ENCODE data around the gene MAP4K3. TPM values are rescaled to one million over a fixed set of nuclear protein-coding genes. Genes with fewer than 3 reads are reported as not detected.

MAP4K3 gene
- total and polyA plus RNA-seq, 8 donors: 13.5 to 166 (median 87.2) TPM

DNA sequence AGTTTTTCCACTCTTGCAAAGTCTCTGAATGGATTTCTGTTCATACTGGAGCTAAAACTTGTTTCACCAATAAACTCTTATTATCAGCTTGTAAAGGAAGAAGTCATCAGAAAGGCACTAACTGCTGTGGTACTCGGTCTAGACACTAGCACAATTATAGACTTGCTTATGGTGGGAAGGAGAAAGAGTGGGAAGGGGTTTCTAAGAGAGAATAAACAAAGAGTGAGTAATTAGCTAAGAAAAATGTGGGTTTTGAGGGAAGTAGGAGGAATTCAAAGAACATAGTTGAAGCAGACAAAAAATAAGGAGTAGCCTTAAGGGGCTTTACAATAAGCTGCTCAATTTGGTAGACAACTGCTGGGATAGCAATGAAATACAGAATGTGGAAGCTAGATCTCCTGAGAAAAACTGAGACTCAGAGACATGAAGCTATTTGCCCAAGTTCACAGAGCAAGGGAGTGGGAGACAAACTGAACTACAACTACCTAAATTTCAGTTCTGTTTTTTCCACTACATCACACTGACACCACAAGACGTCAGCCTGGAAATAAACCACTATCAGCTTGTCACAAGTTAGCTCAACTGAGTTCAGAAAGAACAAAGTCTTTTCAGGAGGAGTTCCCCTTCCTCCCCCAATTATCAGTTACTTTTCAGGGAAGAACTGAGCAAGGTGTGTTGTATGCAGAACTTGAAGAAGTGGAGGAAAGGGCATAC lies 59.7 kb downstream of the MAP4K3 start:
- Histone ChIP-seq H3K27me3 (no peaks in the 10 kb centered on the region), H3K9me3 (no peaks in the 10 kb centered on the region), H3K27ac (peak overlapping the region in 2 of 5 donors; percentile 31 to 43), H3K36me3 (peaks cover 0 to 29% (median 19%) of the 10 kb centered on the region in 4 donors), H3K4me3 (no peak overlapping the region), H3K4me1 (peaks cover 9 to 55% (median 35%) of the 10 kb centered on the region in 4 donors)
- TF ChIP-seq POLR2A (IDR thresholded peaks at IDR 0.05): no peak
- TF ChIP-seq POLR2AphosphoS5 (IDR thresholded peaks at IDR 0.05): no peak
- no peak for TF ChIP-seq EP300 (IDR thresholded peaks at IDR 0.05)
- TF ChIP-seq, protein P1, sequence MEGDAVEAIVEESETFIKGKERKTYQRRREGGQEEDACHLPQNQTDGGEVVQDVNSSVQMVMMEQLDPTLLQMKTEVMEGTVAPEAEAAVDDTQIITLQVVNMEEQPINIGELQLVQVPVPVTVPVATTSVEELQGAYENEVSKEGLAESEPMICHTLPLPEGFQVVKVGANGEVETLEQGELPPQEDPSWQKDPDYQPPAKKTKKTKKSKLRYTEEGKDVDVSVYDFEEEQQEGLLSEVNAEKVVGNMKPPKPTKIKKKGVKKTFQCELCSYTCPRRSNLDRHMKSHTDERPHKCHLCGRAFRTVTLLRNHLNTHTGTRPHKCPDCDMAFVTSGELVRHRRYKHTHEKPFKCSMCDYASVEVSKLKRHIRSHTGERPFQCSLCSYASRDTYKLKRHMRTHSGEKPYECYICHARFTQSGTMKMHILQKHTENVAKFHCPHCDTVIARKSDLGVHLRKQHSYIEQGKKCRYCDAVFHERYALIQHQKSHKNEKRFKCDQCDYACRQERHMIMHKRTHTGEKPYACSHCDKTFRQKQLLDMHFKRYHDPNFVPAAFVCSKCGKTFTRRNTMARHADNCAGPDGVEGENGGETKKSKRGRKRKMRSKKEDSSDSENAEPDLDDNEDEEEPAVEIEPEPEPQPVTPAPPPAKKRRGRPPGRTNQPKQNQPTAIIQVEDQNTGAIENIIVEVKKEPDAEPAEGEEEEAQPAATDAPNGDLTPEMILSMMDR (IDR thresholded peaks at IDR 0.05): no peak
- intact Hi-C loops (cut with DNase I; ENCODE audit: low total_unique reads): no loop called here
- 58 to 66% (median 59%) methylated on average over 2 of the region's 2 CpGs for WGBS, 5 donors
- peak in 1 of 2 donors; percentile 44 for DNase-seq

DNA sequence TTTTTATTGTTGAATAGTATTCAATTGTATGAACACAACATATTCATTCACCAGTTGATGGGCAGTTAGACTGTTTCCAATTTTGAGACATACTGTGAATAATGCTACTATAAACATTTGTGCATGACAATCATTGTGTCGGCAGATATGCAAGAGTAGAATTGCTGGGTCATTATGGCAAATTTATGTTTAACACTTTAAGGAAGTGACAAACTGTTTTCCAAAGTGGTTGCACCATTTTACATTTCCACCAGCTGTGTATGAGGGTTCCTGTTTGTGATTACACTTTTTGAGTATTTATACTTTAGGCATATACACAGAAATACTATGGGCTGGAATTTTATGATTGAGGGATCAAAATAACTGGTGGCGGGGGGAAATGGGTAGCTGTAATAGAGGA lies 61.2 kb downstream of the MAP4K3 start:
- WGBS, 5 donors: 90 to 95% (median 93%) methylated on average over 2 of the region's 2 CpGs

DNA sequence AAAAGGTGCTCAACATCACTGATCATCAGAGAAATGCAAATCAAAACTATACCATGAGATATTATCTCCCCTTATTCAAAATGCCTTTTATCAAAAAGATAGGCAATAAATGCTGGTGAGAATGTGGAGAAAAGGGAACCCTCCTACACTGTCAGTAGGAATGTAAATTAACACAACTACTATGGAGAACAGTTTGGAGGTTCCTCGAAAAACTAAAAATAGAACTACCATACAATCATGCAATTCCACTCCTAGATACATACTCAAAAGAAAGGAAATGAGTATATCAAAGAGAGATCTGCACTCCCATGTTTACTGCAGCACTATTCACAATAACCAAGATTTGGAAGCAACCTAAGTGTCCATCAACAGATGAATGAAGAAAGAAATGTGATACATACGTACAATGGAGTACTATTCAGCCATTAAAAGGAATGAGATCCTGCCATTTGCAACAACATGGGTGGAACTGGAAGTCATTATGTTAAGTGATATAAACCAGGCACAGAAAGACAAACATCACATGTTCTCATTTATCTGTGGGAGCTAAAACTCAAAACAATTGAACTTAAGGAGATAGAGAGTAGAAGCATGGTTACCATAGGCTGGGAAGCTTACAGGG lies 63.8 kb downstream of the MAP4K3 start:
- WGBS, 5 donors: 46 to 77% (median 50%) methylated on average over 2 of the region's 2 CpGs
- H3K36me3 ChIP-seq: peaks cover 0 to 32% (median 21%) of the 10 kb centered on the region in 4 donors
- TF ChIP-seq, protein P1 (IDR thresholded peaks at IDR 0.05): no peak
- no peak for TF ChIP-seq POLR2AphosphoS5 (IDR thresholded peaks at IDR 0.05)
- TF ChIP-seq POLR2A (IDR thresholded peaks at IDR 0.05): no peak
- TF ChIP-seq EP300 (IDR thresholded peaks at IDR 0.05): no peak
- H3K27me3 ChIP-seq: no peaks in the 10 kb centered on the region
- peaks cover 0 to 27% (median 16%) of the 10 kb centered on the region in 4 donors for H3K4me1 ChIP-seq
- H3K4me3 ChIP-seq: no peak overlapping the region
- no peaks in the 10 kb centered on the region for H3K9me3 ChIP-seq
- DNase-seq: no peak
- H3K27ac ChIP-seq: no peak overlapping the region
- intact Hi-C loops (cut with DNase I; ENCODE audit: low total_unique reads): no loop called here

More for the DNA sequence above, 61.2 kb downstream of the MAP4K3 start:
- DNase-seq: no peak
- Histone ChIP-seq H3K9me3 (no peaks in the 10 kb centered on the region), H3K27me3 (no peaks in the 10 kb centered on the region), H3K4me1 (peaks cover 4 to 40% (median 24%) of the 10 kb centered on the region in 4 donors), H3K27ac (no peak overlapping the region), H3K4me3 (no peak overlapping the region), H3K36me3 (peaks cover 0 to 30% (median 21%) of the 10 kb centered on the region in 4 donors)
- intact Hi-C loops (cut with DNase I; ENCODE audit: low total_unique reads): no loop called here
- TF ChIP-seq POLR2AphosphoS5 (IDR thresholded peaks at IDR 0.05) (no peak), EP300 (IDR thresholded peaks at IDR 0.05) (no peak), POLR2A (IDR thresholded peaks at IDR 0.05) (no peak)
- TF ChIP-seq, protein P1 (IDR thresholded peaks at IDR 0.05): no peak

DNA sequence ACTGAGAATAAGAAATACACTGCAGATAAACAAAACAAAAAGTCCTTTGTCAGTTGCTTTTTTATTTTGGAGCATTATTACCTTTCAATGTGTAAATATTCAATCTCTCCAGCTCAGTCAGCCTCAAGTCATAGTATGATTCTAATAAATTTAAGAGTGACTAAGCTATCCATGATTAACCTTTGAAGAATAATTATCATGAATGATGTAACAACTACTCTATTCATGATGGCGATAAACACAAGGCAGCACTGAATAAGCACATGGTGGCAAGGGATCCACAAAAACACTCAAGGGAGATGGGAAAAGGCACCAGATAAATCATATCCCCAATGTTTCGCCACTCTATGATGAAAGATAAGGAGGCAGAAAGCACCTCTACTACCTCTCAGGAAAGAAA lies 67.0 kb downstream of the MAP4K3 start:
- H3K36me3 ChIP-seq: peaks cover 0 to 23% (median 11%) of the 10 kb centered on the region in 4 donors
- no peak for DNase-seq
- no peak overlapping the region for H3K4me3 ChIP-seq
- no peaks in the 10 kb centered on the region for H3K27me3 ChIP-seq
- H3K27ac ChIP-seq: no peak overlapping the region
- WGBS, 5 donors: 90 to 96% (median 93%) methylated on average over 2 of the region's 2 CpGs
- TF ChIP-seq, protein P1 (IDR thresholded peaks at IDR 0.05): no peak
- TF ChIP-seq EP300 (IDR thresholded peaks at IDR 0.05) (no peak), POLR2AphosphoS5 (IDR thresholded peaks at IDR 0.05) (no peak), POLR2A (IDR thresholded peaks at IDR 0.05) (no peak)
- intact Hi-C loops (cut with DNase I; ENCODE audit: low total_unique reads): no loop called here
- peaks cover 0 to 25% (median 15%) of the 10 kb centered on the region in 4 donors for H3K4me1 ChIP-seq
- H3K9me3 ChIP-seq: no peaks in the 10 kb centered on the region
